ENCODE measurements around the gene FGF8.

DNA sequence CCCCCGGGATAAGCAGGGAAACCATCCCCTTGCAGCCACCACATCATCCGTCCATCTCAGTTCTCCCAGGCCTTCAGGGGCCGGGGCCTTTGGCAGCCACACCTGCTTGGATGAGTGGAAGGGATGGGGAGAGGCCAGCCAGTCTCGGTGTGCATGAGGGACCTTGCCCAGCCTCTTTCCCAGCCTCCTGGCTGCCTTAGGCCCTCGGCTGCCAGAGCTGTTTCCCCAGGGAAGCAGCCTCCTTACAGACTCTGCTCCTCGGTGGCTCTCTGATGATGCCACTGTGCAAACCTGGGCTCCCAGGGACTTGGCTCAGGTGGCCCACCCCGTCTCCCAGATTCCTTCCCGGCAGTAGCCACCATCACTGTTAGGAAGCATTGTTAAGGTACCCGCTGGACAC lies 14.7 kb downstream of the FGF8 start:
- no peak for TF ChIP-seq EZH2 (IDR thresholded peaks at IDR 0.05)
- no peak for TF ChIP-seq POLR2AphosphoS5 (IDR thresholded peaks at IDR 0.05; ENCODE audit: borderline replicate concordance, low read depth, low read length)
